Measurements from ENCODE around the gene WDFY1. TPM values are rescaled to one million over a fixed set of nuclear protein-coding genes. Genes with fewer than 3 reads are reported as not detected.

Gene WDFY1
- total and polyA plus RNA-seq, 2 experiments from 2014 or later, result 54.5 to 127 TPM

DNA sequence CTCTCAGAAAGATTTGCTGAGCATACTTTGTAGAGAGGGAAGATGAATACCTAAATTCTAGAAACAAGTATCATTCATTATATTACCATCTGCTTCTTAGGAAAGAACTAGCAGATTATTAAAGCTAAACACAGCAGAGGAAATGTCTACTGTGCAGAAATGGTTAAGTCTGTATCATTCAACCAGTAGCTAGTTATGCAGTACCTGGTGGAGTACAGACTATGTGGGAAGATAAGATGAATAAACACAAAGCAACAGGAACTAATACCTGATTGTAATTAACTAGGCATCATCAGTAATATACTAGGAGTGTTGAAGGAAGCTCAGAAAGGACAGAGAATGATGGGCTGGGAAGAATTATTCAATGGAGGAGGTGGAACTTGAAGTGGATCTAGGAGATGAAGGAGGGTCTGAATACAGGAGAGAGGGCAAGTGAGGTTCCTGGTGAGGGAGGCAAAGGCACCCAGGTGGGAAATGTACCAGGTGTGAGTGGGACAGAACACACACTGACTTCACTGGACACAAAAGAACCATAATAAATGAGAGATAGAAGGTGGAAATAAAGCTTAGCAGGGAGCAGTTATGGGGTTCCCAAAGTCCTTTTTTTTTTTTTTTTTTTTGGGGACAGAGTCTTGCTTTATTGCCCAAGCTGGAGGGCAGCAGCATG, 9.5 kb downstream of the WDFY1 start:
- H3K9me3 Mint-ChIP-seq, result no peaks in the 10 kb centered on the region
- no peak overlapping the region for H2AFZ ChIP-seq
- peaks cover 6% of the 10 kb centered on the region for H3K27me3 Mint-ChIP-seq (ENCODE audit: insufficient read depth, low read depth, poor library complexity)
- H3K4me3 Mint-ChIP-seq, result no peak overlapping the region; the same call in 2 of the 3 replicates
- TF ChIP-seq POLR2AphosphoS5 (IDR thresholded peaks at IDR 0.05; ENCODE audit: low read depth) (no peak), JUNB (IDR thresholded peaks at IDR 0.05; ENCODE audit: unreplicated experiment) (no peak), NANOG (IDR thresholded peaks at IDR 0.05; ENCODE audit: borderline replicate concordance) (no peak), EZH2 (IDR thresholded peaks at IDR 0.05; ENCODE audit: low read depth, unreplicated experiment) (no peak), ZNF114 (CRISPR knock-in tag; IDR thresholded peaks at IDR 0.05) (no peak), ZNF331 (CRISPR knock-in tag; IDR thresholded peaks at IDR 0.05; ENCODE audit: low read depth) (no peak), EZH2phosphoT487 (IDR thresholded peaks at IDR 0.05; ENCODE audit: unreplicated experiment) (no peak)
- TF ChIP-seq, protein P1, sequence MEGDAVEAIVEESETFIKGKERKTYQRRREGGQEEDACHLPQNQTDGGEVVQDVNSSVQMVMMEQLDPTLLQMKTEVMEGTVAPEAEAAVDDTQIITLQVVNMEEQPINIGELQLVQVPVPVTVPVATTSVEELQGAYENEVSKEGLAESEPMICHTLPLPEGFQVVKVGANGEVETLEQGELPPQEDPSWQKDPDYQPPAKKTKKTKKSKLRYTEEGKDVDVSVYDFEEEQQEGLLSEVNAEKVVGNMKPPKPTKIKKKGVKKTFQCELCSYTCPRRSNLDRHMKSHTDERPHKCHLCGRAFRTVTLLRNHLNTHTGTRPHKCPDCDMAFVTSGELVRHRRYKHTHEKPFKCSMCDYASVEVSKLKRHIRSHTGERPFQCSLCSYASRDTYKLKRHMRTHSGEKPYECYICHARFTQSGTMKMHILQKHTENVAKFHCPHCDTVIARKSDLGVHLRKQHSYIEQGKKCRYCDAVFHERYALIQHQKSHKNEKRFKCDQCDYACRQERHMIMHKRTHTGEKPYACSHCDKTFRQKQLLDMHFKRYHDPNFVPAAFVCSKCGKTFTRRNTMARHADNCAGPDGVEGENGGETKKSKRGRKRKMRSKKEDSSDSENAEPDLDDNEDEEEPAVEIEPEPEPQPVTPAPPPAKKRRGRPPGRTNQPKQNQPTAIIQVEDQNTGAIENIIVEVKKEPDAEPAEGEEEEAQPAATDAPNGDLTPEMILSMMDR (conservative IDR thresholded peaks at IDR 0.05; ENCODE audit: low read depth in 2 of 2), result no peak
- TF ChIP-seq, protein P2, sequence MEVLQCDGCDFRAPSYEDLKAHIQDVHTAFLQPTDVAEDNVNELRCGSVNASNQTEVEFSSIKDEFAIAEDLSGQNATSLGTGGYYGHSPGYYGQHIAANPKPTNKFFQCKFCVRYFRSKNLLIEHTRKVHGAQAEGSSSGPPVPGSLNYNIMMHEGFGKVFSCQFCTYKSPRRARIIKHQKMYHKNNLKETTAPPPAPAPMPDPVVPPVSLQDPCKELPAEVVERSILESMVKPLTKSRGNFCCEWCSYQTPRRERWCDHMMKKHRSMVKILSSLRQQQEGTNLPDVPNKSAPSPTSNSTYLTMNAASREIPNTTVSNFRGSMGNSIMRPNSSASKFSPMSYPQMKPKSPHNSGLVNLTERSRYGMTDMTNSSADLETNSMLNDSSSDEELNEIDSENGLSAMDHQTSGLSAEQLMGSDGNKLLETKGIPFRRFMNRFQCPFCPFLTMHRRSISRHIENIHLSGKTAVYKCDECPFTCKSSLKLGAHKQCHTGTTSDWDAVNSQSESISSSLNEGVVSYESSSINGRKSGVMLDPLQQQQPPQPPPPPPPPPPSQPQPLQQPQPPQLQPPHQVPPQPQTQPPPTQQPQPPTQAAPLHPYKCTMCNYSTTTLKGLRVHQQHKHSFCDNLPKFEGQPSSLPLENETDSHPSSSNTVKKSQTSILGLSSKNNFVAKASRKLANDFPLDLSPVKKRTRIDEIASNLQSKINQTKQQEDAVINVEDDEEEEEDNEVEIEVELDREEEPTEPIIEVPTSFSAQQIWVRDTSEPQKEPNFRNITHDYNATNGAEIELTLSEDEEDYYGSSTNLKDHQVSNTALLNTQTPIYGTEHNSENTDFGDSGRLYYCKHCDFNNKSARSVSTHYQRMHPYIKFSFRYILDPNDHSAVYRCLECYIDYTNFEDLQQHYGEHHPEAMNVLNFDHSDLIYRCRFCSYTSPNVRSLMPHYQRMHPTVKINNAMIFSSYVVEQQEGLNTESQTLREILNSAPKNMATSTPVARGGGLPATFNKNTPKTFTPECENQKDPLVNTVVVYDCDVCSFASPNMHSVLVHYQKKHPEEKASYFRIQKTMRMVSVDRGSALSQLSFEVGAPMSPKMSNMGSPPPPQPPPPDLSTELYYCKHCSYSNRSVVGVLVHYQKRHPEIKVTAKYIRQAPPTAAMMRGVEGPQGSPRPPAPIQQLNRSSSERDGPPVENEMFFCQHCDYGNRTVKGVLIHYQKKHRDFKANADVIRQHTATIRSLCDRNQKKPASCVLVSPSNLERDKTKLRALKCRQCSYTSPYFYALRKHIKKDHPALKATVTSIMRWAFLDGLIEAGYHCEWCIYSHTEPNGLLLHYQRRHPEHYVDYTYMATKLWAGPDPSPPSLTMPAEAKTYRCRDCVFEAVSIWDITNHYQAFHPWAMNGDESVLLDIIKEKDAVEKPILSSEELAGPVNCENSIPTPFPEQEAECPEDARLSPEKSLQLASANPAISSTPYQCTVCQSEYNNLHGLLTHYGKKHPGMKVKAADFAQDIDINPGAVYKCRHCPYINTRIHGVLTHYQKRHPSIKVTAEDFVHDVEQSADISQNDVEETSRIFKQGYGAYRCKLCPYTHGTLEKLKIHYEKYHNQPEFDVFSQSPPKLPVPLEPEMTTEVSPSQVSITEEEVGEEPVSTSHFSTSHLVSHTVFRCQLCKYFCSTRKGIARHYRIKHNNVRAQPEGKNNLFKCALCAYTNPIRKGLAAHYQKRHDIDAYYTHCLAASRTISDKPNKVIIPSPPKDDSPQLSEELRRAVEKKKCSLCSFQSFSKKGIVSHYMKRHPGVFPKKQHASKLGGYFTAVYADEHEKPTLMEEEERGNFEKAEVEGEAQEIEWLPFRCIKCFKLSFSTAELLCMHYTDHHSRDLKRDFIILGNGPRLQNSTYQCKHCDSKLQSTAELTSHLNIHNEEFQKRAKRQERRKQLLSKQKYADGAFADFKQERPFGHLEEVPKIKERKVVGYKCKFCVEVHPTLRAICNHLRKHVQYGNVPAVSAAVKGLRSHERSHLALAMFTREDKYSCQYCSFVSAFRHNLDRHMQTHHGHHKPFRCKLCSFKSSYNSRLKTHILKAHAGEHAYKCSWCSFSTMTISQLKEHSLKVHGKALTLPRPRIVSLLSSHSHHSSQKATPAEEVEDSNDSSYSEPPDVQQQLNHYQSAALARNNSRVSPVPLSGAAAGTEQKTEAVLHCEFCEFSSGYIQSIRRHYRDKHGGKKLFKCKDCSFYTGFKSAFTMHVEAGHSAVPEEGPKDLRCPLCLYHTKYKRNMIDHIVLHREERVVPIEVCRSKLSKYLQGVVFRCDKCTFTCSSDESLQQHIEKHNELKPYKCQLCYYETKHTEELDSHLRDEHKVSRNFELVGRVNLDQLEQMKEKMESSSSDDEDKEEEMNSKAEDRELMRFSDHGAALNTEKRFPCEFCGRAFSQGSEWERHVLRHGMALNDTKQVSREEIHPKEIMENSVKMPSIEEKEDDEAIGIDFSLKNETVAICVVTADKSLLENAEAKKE (CRISPR knock-in tag; IDR thresholded peaks at IDR 0.05), result no peak
- TF ChIP-seq, protein P3, sequence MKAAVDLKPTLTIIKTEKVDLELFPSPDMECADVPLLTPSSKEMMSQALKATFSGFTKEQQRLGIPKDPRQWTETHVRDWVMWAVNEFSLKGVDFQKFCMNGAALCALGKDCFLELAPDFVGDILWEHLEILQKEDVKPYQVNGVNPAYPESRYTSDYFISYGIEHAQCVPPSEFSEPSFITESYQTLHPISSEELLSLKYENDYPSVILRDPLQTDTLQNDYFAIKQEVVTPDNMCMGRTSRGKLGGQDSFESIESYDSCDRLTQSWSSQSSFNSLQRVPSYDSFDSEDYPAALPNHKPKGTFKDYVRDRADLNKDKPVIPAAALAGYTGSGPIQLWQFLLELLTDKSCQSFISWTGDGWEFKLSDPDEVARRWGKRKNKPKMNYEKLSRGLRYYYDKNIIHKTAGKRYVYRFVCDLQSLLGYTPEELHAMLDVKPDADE (IDR thresholded peaks at IDR 0.05), result no peak
- TF ChIP-seq, protein P4, sequence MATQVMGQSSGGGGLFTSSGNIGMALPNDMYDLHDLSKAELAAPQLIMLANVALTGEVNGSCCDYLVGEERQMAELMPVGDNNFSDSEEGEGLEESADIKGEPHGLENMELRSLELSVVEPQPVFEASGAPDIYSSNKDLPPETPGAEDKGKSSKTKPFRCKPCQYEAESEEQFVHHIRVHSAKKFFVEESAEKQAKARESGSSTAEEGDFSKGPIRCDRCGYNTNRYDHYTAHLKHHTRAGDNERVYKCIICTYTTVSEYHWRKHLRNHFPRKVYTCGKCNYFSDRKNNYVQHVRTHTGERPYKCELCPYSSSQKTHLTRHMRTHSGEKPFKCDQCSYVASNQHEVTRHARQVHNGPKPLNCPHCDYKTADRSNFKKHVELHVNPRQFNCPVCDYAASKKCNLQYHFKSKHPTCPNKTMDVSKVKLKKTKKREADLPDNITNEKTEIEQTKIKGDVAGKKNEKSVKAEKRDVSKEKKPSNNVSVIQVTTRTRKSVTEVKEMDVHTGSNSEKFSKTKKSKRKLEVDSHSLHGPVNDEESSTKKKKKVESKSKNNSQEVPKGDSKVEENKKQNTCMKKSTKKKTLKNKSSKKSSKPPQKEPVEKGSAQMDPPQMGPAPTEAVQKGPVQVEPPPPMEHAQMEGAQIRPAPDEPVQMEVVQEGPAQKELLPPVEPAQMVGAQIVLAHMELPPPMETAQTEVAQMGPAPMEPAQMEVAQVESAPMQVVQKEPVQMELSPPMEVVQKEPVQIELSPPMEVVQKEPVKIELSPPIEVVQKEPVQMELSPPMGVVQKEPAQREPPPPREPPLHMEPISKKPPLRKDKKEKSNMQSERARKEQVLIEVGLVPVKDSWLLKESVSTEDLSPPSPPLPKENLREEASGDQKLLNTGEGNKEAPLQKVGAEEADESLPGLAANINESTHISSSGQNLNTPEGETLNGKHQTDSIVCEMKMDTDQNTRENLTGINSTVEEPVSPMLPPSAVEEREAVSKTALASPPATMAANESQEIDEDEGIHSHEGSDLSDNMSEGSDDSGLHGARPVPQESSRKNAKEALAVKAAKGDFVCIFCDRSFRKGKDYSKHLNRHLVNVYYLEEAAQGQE (IDR thresholded peaks at IDR 0.05; ENCODE audit: unreplicated experiment), result no peak
- peak overlapping the region; percentile 7; the same call in 1 of the 2 replicates for H3K27ac Mint-ChIP-seq
- H3K79me2 ChIP-seq (replicated peaks; ENCODE audit: insufficient read depth), result peaks cover 97% of the 10 kb centered on the region
- H3K36me3 ChIP-seq (ENCODE audit: insufficient read depth), result no peaks in the 10 kb centered on the region
- no peaks in the 10 kb centered on the region for H3K9me2 ChIP-seq (ENCODE audit: insufficient read depth)
- H3K4me2 ChIP-seq, result peak overlapping the region; percentile 71
- DNase-seq (ENCODE audit: low spot score) (no peak), ATAC-seq (no peak)
- peaks cover 11% of the 10 kb centered on the region; the same call in 2 of the 3 replicates for H3K36me3 Mint-ChIP-seq (ENCODE audit: low read depth)
- peaks cover 72% of the 10 kb centered on the region for H3K4me1 ChIP-seq (ENCODE audit: insufficient read depth)
- no peak overlapping the region; the same call in 1 of the 2 replicates for H3K27ac ChIP-seq (ENCODE audit: low read depth)
- H3K4me1 Mint-ChIP-seq, result peaks cover 66% of the 10 kb centered on the region
- no peaks in the 10 kb centered on the region; the same call in 1 of the 2 replicates for H4K20me1 ChIP-seq (replicated peaks; ENCODE audit: insufficient read depth)
- H3K27me3 ChIP-seq (ENCODE audit: insufficient read depth), result no peaks in the 10 kb centered on the region
- no peak overlapping the region for H3K4me3 ChIP-seq
- no peaks in the 10 kb centered on the region for H3F3A ChIP-seq (replicated peaks; ENCODE audit: low read depth)

Data from GM23338 (cell line).